RPMI7951 (cell line): ENCODE measurements around the gene RNF167. TPM values are rescaled to one million over a fixed set of nuclear protein-coding genes. Genes with fewer than 3 reads are reported as not detected.

Source experiments
- DNase-seq: peaks from one replicate; pipeline ENCODE4 v3.0.0-alpha.2; 2012; ENCODE audit warnings: low read depth
- total RNA-seq: library from RNA; depleted of rRNA; stranded (reverse); fragments of >200 nt; shearing (Covaris generic); gene quantifications from 2 replicates; pipeline ENCODE4 v1.2.3, GENCODE V29; 2014; rRNA removed

RNF167 gene
- total RNA-seq, 1 experiment from 2014 or later = 24.0 TPM

DNA sequence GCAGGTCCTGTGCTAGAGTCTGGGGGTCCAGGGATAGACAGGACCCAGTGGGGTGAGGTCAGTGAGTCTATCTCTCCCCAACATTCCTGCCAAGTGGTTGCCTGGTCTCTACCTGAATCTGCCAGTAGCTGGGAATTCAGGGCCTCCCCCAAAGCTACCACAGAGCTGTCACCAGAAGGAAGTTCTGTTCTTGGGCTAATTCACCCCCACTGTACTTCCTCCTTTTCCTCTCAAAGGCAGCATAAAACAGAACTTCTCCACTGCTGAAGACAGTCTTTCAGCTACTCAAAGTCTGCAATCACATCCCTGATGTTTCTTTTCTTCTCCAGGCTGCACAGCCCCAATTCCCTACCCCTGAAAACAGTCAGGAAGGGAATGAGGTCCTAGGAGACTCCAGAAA, 38.7 kb downstream of the RNF167 start:
- DNase-seq = no peak

DNA sequence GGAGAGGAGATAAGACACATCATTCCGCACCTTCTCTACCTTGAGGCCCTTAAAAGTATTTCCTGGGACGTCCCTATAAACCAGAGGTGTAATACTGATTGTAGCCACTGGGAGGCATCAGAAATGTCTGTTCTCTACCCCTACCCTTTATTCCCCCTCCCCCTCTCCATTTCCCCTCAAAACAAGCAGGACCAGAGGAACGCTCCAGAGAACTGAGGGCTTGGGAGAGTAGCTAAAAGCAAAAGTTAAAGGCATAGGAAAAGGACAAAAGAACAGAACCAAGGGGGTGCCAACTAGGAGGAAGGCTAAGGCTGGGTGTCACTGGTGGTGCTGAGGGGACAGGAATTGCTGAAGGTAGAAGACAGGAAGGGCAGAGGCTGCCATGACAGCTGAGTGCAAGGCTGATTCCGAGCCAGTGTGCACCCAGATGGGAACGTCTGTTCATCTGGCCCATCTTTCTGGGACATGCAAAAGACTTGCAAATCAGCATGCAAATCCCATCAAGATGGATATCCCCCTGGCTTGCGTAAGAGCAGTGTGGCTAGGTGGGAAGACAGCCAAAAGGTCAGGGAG, 40.7 kb downstream of the RNF167 start:
- peak; percentile 35 for DNase-seq

GRCh38 chr17:4982305-4982704, 42.2 kb downstream of the RNF167 start:
- no peak for DNase-seq

DNA sequence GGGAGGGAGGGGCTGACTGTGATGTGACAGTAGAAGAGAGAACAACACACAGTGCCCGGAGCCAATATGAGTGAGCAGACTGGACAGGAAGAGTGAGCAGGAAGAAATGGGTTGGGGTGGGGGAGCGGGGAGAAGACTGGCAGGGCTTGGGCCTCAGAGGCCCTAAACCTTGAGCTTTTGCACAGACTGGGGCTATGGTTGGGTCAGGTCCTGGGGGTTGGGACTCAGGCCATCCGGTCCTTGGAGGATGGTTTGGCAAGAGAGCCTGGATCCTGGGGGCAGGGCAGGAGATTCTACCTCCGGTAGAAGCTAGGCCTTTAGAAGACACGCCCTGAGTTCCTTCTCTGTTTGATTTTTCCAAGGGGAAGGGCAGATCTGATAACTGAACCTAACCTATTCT, 46.3 kb downstream of the RNF167 start:
- DNase-seq = no peak

DNA sequence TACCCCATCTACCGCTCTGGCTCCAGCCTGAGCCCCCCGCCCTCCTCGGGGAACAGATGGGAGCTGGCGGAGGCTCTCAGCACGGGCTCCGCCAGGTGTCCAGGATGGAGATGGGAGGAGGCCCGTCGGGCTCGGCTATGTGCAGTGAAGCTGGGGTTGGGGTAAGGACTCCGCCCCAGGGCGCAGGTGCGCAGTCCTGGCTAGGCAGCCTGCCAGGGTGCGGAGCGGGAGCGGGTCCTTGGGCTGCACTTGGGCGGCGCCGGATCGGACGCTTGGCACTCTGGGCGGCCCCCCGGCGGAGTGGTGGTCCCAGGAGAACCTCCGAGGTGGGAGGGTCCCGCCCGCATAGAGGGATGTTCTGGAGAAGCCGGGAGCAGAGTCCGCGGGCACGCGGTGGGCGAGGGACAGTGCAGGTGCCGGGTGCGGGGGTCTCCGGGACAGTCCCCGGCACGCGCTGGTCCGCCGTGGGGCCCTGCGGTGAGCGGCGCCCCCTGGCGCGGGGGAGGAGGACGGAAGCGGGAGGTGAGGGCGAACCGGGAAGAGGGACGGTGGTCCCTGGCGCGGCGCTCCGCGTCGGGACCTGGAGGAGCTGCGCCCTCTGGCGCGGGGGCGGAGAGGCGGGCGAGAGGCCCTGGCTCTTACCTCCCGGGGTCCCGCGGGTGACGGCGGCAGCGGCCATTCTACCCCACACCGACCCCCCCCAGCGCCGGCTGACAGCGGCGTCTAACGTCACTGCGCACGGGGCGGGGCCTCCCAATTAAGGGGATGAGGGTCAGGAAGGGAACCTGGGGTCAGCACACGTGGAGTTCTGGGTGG, 47.1 kb downstream of the RNF167 start, which contains the start of gene CAMTA2:
Gene CAMTA2, minus strand, starts transcription at position 725 of the 816 bp plus-strand sequence. CDS start 1,453 bp downstream, outside the sequence.
- DNase-seq = peak; percentile 68

DNA sequence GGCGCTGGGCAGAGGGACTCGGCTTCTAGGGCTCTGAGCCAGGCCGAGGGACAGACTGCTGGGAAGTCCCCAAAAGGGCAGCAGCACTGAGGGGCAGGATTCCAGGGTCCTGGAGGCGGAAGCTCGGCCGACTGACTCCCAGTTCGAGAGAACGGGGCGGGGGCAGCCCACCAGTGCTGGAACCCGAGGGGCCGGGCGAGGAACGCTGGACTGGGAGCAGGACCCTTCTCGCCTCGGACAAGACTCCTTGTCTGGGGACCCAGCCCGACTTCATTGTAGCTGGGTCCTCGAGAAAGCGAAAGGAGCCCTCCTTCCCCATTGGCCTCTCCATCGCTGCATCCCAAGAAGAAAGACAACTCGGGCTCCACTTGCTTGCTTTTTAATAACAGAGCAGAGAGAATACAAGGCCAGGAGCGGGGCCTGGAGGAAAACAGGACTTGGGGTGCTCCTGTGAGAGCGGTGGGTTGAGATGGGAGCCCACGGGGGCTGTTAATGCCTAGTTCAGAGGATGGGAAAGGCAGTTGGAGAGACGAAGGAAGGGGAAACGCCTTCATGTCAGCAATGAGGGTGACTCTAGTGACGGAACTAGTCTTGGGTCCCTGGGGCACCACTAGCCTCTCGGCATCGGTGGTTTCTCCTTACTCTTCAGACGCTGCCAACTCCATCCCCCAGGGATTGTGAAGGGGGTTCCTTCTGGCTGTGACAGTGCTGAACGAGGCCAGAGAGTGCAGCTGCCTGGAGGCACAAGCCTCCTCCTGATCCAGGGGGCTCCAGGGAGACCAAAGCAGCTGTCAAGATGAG, 47.9 kb downstream of the RNF167 start:
- DNase-seq = no peak

DNA sequence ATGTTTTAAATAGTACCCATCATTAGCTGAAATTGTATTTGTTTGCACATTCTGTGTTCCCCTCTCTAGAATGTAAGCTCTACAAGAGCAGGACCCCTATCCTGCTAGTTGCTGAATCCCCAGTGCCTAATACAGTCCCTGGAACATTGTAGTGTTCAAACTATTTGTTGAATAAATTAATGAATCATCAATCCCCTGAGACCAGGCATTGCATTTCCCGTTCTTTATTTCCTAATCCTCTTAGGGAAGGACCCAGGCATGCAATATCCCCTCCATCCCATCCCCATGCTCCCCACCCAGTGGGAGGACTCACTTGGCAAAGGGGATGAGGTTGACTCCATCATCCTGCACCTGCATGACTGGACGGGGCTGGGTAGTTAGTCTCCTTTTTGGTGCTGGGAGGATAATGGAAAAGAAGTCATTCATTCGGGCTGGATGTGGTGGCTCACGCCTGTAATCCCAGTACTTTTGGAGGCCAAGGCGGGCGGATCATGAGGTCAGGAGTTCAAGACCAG, 54.1 kb downstream of the RNF167 start:
- no peak for DNase-seq

Other genes starting within 250 kb of the RNF167 start
- gene PELP1, start 236.1 kb upstream of the RNF167 start, total RNA-seq = 8.8 and 23.7 TPM in 2 replicates
- 10.6 and 14.3 TPM in 2 replicates for gene ARRB2, start 229.6 kb upstream of the RNF167 start, total RNA-seq
- 25.4 and 26.4 TPM in 2 replicates for gene MED11, start 208.8 kb upstream of the RNF167 start, total RNA-seq
- not detected in 2 replicates for gene ZMYND15, start 200.4 kb upstream of the RNF167 start, total RNA-seq
- gene CXCL16, start 200.3 kb upstream of the RNF167 start, total RNA-seq = 0.12 and 0.29 TPM in 2 replicates
- not detected in 2 replicates for gene TM4SF5, start 168.4 kb upstream of the RNF167 start, total RNA-seq
- gene VMO1, start 153.9 kb upstream of the RNF167 start, total RNA-seq = 0.96 and 1.3 TPM in 2 replicates
- not detected in 2 replicates for gene GLTPD2, start 151.3 kb upstream of the RNF167 start, total RNA-seq
- 319 and 393 TPM in 2 replicates for gene PSMB6, start 144.1 kb upstream of the RNF167 start, total RNA-seq
- 7.0 and 12.1 TPM in 2 replicates for gene PLD2, start 133.1 kb upstream of the RNF167 start, total RNA-seq
- 11.0 and 11.1 TPM in 2 replicates for gene MINK1, start 106.9 kb upstream of the RNF167 start, total RNA-seq
- 0.12 and 0.20 TPM in 2 replicates for gene C17orf107, start 40.7 kb upstream of the RNF167 start, total RNA-seq
- gene CHRNE, start 37.2 kb upstream of the RNF167 start, total RNA-seq = not detected in 2 replicates
- not detected in 2 replicates for gene GP1BA, start 8.0 kb upstream of the RNF167 start, total RNA-seq
- gene SLC25A11, start 222 bp upstream of the RNF167 start, total RNA-seq = 45.3 and 71.5 TPM in 2 replicates
- 894 and 1,372 TPM in 2 replicates for gene PFN1, start 8.3 kb downstream of the RNF167 start, total RNA-seq
- 2.3 and 2.9 TPM in 2 replicates for gene ENO3, start 10.9 kb downstream of the RNF167 start, total RNA-seq
- 33.2 and 35.9 TPM in 2 replicates for gene SPAG7, start 27.5 kb downstream of the RNF167 start, total RNA-seq
- 2.9 and 3.9 TPM in 2 replicates for gene CAMTA2, start 47.4 kb downstream of the RNF167 start, total RNA-seq
- 0.24 TPM in 1 of 2 replicates, not detected in the other for gene INCA1, start 57.3 kb downstream of the RNF167 start, total RNA-seq
- 21.4 and 32.9 TPM in 2 replicates for gene KIF1C, start 57.7 kb downstream of the RNF167 start, total RNA-seq
- not detected in 2 replicates for gene SLC52A1, start 95.2 kb downstream of the RNF167 start, total RNA-seq
- gene ZFP3, start 138.2 kb downstream of the RNF167 start, total RNA-seq = 0.36 and 0.39 TPM in 2 replicates
- 6.0 and 9.6 TPM in 2 replicates for gene ZNF232, start 171.6 kb downstream of the RNF167 start, total RNA-seq
- not detected in 2 replicates for gene USP6, start 175.8 kb downstream of the RNF167 start, total RNA-seq